ENCODE data around the gene SLC6A18. TPM values are rescaled to one million over a fixed set of nuclear protein-coding genes. Genes with fewer than 3 reads are reported as not detected.

The SLC6A18 gene
- total and polyA plus RNA-seq, 9 of the 15 experiments (the other 6 are each of a cell fraction or from before 2014, with no cell fraction given): not detected

DNA sequence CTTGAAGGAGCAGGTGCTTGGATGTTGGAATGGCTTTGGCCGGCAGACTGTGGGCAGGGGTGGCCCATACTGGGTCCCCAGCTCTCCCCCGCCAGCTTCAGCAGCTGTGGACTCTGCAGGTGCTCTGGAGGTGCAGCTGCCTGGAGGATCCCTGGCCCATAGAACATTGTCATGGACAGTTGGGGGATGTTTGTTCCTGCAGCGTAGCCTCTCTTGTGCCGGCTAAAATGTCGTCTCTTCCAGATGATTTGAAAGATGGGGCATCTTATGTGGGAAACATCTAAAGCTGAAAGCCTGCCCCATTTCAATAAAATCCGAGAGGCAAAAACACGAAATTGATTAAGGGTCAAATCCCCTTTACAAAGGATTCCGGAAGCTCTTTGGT lies 37.2 kb upstream of the SLC6A18 start:
- no peak for FAIRE-seq
- 0 out of 4 replicates have a peak overlapping the region, but pooled peaks of 1 of the 2 experiments have one; percentile 4 for H3K9ac ChIP-seq (ENCODE audit: insufficient read depth in 1 of 2, low read depth in 2 of 2, low read length in 2 of 2)
- ChIA-PET CTCF (ENCODE audit: low intra/inter-chr PET ratio) (no interaction called here), POLR2A (no interaction called here)
- no TSS peak for BruUV-seq (replicated peaks)
- in situ Hi-C loops (cut with MboI) (no loop called here), intact Hi-C loops (cut with micrococcal nuclease) (no loop called here)
- no peaks in the 10 kb centered on the region for H3K9me1 ChIP-seq (ENCODE audit: control insufficient read depth, insufficient read depth, low read length)
- H3K9me3 ChIP-seq (replicated peaks; ENCODE audit: control insufficient read depth, insufficient read depth, low read depth, low read length): no peaks in the 10 kb centered on the region
- H3K27me3 ChIP-seq (ENCODE audit: control insufficient read depth in 2 of 2, insufficient read depth in 2 of 2, low read length in 2 of 2): no peaks in the 10 kb centered on the region; a peak in 1 of 5 replicates
- TF ChIP-seq ELK1 (CRISPR knock-in tag; IDR thresholded peaks at IDR 0.05) (no peak), ZNF12 (CRISPR knock-in tag; IDR thresholded peaks at IDR 0.05) (peak; percentile 98), NFATC3 (IDR thresholded peaks at IDR 0.05) (no peak)
- H4K20me1 ChIP-seq (replicated peaks; ENCODE audit: control insufficient read depth, insufficient read depth, low read length): no peaks in the 10 kb centered on the region
- ATAC-seq: no peak
- H3K36me3 ChIP-seq (ENCODE audit: control insufficient read depth, insufficient read depth, low read length): no peaks in the 10 kb centered on the region
- H3K4me2 ChIP-seq (ENCODE audit: insufficient read depth, low read length): no peak overlapping the region
- no peak overlapping the region for H3K27ac ChIP-seq (ENCODE audit: extremely low read depth, low read depth, low read length)
- peaks cover 59 to 69% of the 10 kb centered on the region in 2 experiments for H3K4me1 ChIP-seq (replicated peaks in 1 of 2; ENCODE audit: control insufficient read depth in 2 of 2, insufficient read depth in 2 of 2, low read length in 2 of 2)
- no peaks in the 10 kb centered on the region for H3K79me2 ChIP-seq (ENCODE audit: control insufficient read depth, insufficient read depth, low read length)
- H2AFZ ChIP-seq (ENCODE audit: low read depth, low read length): no peak overlapping the region
- 73% methylated on average over 8 of the region's 8 CpGs for WGBS (ENCODE audit: insufficient coverage, low coverage, missing lambda C conversion rate)
- DNase-seq (ENCODE audit: extremely low read depth in 1 of 4, low spot score in 3 of 4): no peak
- H3K4me3 ChIP-seq: no peak overlapping the region

DNA sequence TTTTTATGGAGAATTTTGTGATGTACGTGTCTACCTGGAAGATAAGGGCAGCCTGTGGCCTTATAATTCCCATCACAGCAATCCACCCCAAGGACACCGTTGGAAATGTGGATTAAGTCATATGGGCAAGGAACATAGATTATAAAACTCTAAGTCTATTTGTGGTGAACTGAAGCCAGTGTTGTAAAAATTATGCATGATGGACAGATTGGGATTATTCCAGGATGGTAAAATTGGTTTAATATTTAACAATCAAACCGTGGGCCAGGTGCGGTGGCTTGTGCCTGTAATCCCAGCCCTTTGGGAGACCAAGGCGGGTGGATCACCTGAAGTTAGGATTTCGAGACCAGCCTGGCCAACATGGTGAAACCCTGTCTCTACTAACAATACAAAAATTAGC lies 36.7 kb upstream of the SLC6A18 start:
- 52% methylated on average over 6 of the region's 6 CpGs for WGBS (ENCODE audit: insufficient coverage, low coverage, missing lambda C conversion rate)
- no peak for DNase-seq (ENCODE audit: extremely low read depth in 1 of 4, low spot score in 3 of 4)
- Histone ChIP-seq H3K4me3 (no peak overlapping the region), H3K36me3 (ENCODE audit: control insufficient read depth, insufficient read depth, low read length) (no peaks in the 10 kb centered on the region), H3K4me1 (replicated peaks in 1 of 2; ENCODE audit: control insufficient read depth in 2 of 2, insufficient read depth in 2 of 2, low read length in 2 of 2) (peaks cover 56 to 69% of the 10 kb centered on the region in 2 experiments), H2AFZ (ENCODE audit: low read depth, low read length) (no peak overlapping the region), H3K9me3 (replicated peaks; ENCODE audit: control insufficient read depth, insufficient read depth, low read depth, low read length) (no peaks in the 10 kb centered on the region), H3K4me2 (ENCODE audit: insufficient read depth, low read length) (no peak overlapping the region), H3K27ac (ENCODE audit: extremely low read depth, low read depth, low read length) (no peak overlapping the region), H3K79me2 (ENCODE audit: control insufficient read depth, insufficient read depth, low read length) (no peaks in the 10 kb centered on the region), H3K27me3 (ENCODE audit: control insufficient read depth in 2 of 2, insufficient read depth in 2 of 2, low read length in 2 of 2) (no peaks in the 10 kb centered on the region; a peak in 1 of 5 replicates), H4K20me1 (replicated peaks; ENCODE audit: control insufficient read depth, insufficient read depth, low read length) (no peaks in the 10 kb centered on the region), H3K9ac (ENCODE audit: insufficient read depth in 1 of 2, low read depth in 2 of 2, low read length in 2 of 2) (no peak overlapping the region), H3K9me1 (ENCODE audit: control insufficient read depth, insufficient read depth, low read length) (no peaks in the 10 kb centered on the region)
- CTCF ChIA-PET (ENCODE audit: low intra/inter-chr PET ratio): no interaction called here
- in situ Hi-C loops (cut with MboI) (no loop called here), intact Hi-C loops (cut with micrococcal nuclease) (no loop called here)
- POLR2A ChIA-PET: no interaction called here
- FAIRE-seq: no peak
- BruUV-seq (replicated peaks): no TSS peak
- no peak for TF ChIP-seq PRPF4 (IDR thresholded peaks at IDR 0.05; ENCODE audit: insufficient read depth, low read depth, low read length, poor library complexity, severe bottlenecking)
- no peak for TF ChIP-seq GABPB1 (CRISPR knock-in tag; IDR thresholded peaks at IDR 0.05)
- TF ChIP-seq EZH2 (IDR thresholded peaks at IDR 0.05; ENCODE audit: borderline replicate concordance, low read depth, low read length): no peak
- TF ChIP-seq SMARCC2 (IDR thresholded peaks at IDR 0.05; ENCODE audit: low read depth): no peak
- TF ChIP-seq BRD4 (IDR thresholded peaks at IDR 0.05): no peak
- TF ChIP-seq SAFB (IDR thresholded peaks at IDR 0.05; ENCODE audit: borderline replicate concordance, low read depth, low read length): no peak
- TF ChIP-seq, protein P1, sequence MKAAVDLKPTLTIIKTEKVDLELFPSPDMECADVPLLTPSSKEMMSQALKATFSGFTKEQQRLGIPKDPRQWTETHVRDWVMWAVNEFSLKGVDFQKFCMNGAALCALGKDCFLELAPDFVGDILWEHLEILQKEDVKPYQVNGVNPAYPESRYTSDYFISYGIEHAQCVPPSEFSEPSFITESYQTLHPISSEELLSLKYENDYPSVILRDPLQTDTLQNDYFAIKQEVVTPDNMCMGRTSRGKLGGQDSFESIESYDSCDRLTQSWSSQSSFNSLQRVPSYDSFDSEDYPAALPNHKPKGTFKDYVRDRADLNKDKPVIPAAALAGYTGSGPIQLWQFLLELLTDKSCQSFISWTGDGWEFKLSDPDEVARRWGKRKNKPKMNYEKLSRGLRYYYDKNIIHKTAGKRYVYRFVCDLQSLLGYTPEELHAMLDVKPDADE (conservative IDR thresholded peaks at IDR 0.05; ENCODE audit: control insufficient read depth, low read depth, low read length): no peak
- TF ChIP-seq PCBP1 (IDR thresholded peaks at IDR 0.05; ENCODE audit: low read depth, low read length, poor library complexity, severe bottlenecking): no peak
- ATAC-seq: no peak

All from K562 (cell line).